Stomach (tissue), 4 donors: ENCODE measurements around the gene EFCAB14.

Source experiments
- CTCF ChIP-seq, 7 experiments: fragments of 450-650 bp in 4 of 7; fragments of 200-600 bp in 3 of 7; sonication (generic) in 3 of 7; IDR thresholded peaks; one replicate each; pipeline ENCODE4 v1.5.1; 2016 to 2019; ENCODE audit warnings: antibody characterized with exemption in 7 of 7, control low read depth in 2 of 7, mild to moderate bottlenecking in 1 of 7
- POLR2A ChIP-seq, 4 donors: fragments of 450-650 bp; IDR thresholded peaks; one replicate each; pipeline ENCODE4 v1.6.1; 2016; ENCODE audit warnings: antibody characterized with exemption in 4 of 4, control low read depth in 2 of 4, mild to moderate bottlenecking in 1 of 4, moderate library complexity in 1 of 4
- POLR2AphosphoS5 ChIP-seq, 3 donors: sonication (generic); formaldehyde crosslinking; IDR thresholded peaks; one replicate each; pipeline ENCODE4 v1.6.1; 2016; ENCODE audit warnings: antibody characterized with exemption in 3 of 3

DNA sequence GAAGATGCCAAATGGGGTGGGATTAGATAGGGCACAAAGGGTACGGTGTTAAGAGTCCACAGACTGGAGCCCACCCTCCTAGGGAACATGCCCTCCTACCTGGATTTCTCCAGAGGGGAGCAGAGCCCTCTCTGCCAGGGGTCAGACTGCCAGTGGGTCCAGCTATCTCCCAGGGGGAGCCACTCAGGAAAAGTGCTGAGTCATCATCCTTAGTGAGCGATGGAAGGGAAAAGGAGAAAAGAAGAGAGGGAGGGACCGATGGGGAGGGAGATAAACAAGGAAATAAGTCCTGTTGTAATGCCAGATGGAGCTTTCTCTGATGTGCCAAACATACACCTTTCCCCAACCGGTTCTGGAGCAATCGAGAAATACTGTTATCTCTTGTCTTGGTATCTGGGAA, 49.5 kb upstream of the EFCAB14 start:
- TF ChIP-seq POLR2A (IDR thresholded peaks at IDR 0.05) (no peak), CTCF (IDR thresholded peaks at IDR 0.05) (no peak), POLR2AphosphoS5 (IDR thresholded peaks at IDR 0.05) (no peak)
